Loucy (cell line): Measurements from ENCODE around the gene PLXDC1.

Experiments used
- CTCF ChIP-seq: fragments of 200-600 bp; sonication (generic); conservative IDR thresholded peaks from 2 replicates; pipeline ENCODE4 v1.5.1; 2014; ENCODE audit warnings: mild to moderate bottlenecking, antibody characterized with exemption, low read length
- EZH2phosphoT487 ChIP-seq: fragments of 200-600 bp; IDR thresholded peaks from 2 replicates; pipeline ENCODE4 v1.6.1; 2018; ENCODE audit warnings: antibody characterized with exemption, mild to moderate bottlenecking, moderate library complexity, borderline replicate concordance

GRCh38 chr17:39107973-39108372 is 43.5 kb downstream of the PLXDC1 start:
- no peak for TF ChIP-seq CTCF
- TF ChIP-seq EZH2phosphoT487, result no peak
